HG03135 (cell line): ENCODE measurements around the gene TMEM128.
"Not testable (repeated sequence)": the region's sequence is repeated elsewhere in the genome, so short reads cannot be mapped to it uniquely, and the experiment has no call there.

ENCODE experiments used
- ATAC-seq: cut with Tn5 transposase; IDR thresholded peaks from one replicate; pipeline ENCODE4 v1.9.1; 2021; ENCODE audit warnings: mild to moderate bottlenecking, moderate library complexity; ENCODE audit not compliant: unreplicated experiment

TMEM128 gene

GRCh38 chr4:4248029-4248884 is at the start of gene TMEM128:
Gene TMEM128 (minus strand): TSS chr4:4248223. CDS start chr4:4248202, 21 bp downstream.
- peak; percentile 97 for ATAC-seq

GRCh38 chr4:4296283-4296846 is 48.3 kb upstream of the TMEM128 start:
- no peak for ATAC-seq

DNA sequence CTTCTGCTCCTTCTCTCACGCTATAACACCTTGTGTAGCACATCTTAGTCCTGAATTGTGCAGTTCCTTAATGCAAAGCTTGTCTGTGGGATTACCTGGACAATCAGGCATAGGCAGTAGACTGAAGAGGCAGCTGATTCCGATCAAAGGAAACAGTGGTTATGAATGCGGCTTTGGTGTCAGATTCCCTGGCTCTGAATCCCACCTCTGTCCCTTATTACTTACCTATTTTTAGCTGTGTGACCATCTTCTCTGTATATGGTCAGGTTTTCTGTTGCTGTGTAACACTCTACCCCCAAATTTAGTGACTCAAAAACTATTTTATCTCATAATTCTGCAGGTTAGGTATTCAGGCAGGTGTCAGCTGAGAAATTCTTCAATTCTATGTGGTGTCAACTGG is 45.3 kb upstream of the TMEM128 start:
- no peak for ATAC-seq

- ATAC-seq: peak; percentile 87
These were observed 42.2 kb upstream of the TMEM128 start, which contains the start of the genes LYAR and ZBTB49 for GRCh38 chr4:4289941-4290850. Gene LYAR (minus strand): TSS chr4:4290154. CDS start chr4:4283742, 6,412 bp downstream. Gene ZBTB49 (plus strand): TSS chr4:4290251. CDS start chr4:4299946, 9,695 bp downstream.

GRCh38 chr4:4289597-4289940 is 41.5 kb upstream of the TMEM128 start:
- ATAC-seq: peak; percentile 25

DNA sequence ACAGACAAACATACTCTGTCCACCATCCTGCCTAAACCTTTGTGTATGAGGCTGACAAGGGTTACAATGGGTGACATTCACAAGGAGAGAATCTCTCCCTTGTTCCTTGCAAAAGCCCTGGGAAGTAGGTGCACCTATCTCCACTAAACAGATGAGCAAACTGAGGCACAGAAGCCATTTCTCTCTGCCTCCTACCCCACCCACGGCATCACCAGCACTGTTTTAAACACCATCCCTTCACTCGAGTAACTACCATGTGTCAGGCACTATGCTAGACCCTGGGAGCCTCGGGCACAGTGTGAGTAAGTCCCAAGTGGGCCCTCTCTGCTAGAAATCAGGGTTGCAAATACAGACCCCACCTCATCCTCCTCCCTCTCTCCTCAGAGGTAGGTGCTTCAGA is 41.0 kb upstream of the TMEM128 start:
- ATAC-seq: no peak

GRCh38 chr4:4288098-4288497 is 40.1 kb upstream of the TMEM128 start:
- ATAC-seq: no peak

DNA sequence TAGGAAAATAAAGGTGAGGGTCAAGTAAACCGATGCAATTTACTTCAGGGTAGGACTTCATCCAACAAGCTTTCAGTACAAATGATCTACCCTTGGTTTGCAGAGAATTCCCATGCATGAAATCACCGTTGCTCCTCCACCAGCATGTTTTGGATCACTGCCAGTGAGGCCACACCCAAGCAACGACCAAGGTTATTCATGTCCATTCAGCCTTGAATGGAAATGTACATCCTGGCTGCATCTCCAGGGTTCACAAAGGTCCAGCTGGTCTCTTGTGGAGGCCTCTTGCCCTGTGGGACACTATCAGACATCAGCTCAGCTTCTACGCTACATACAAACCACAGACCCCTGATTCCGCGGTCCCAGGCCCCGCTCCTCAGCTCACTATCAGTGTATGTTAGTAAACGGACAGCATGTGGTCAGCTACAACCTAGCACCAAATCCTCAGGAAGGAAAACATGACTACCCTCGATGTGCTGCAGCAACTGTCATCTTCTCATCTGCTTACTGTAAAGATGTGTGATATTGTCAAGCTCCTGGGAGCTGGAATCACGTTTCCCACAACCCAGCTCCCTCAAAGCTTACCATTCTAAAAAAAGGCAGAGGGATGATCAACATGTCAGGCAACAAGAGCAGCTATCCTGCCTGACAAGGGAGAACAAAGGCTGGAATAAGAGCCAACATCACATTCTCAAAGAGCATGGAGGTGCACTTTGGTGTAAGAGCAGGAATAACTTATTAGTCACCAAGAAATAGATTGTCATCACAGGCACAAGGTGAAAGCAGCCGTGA is 37.0 kb upstream of the TMEM128 start:
- no peak for ATAC-seq

DNA sequence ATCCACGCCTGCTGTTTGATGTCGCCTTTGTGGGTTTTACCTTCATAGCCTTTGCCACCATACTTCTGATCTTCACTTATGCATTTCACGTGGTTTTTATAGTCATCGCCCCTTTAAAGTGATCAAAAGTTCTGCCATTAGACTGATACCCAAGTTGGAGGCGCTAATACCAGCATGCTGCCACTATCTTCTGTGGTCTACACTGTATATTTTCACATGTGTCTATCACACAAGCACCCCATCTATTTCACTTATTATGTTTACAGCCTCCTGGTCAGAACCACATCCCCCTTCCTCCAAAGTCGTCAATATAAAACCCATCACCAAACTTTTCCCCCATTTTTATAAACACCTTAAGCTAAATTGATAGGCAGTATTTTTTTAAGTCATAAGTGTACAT is 33.8 kb upstream of the TMEM128 start:
- ATAC-seq: no peak

DNA sequence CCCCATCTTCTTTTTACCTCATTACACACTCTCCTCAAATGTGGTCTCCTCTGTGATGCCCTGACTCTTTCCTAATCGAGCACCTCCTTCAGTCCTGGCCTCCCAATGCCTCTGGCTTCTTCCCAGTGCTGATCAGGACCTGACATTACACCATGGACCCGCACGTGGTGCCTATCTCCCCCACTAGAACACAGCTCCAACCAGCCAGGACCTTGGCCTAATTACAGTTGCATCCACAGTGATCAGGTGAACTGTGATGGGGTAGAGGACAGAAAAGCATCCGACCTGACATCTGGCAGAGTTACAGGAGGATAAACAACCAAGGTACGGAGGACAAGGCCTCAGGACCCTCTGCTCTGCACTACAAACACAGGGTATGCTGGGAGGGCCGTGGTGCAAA is 29.5 kb upstream of the TMEM128 start:
- ATAC-seq: no peak

- no peak for ATAC-seq
These were observed 26.2 kb upstream of the TMEM128 start for GRCh38 chr4:4274226-4274625.

DNA sequence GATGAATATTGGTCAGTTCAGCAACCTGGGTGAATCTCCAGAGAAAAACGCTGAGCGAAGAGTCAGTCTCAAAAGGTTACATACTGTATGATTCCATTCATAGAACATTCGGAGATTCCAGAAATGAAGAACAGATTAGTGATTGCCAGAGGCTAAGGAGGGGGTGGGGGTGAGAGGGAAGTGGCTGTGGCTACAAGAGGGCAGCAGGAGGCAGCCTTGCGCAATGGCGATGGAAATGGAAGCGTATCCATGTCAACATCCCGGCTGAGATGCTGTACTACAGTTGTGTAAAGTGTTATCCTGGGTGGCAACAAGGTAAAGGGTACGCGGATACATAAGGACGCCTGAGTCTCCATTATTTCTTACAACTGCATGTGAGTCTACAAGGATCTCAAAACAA is 23.9 kb upstream of the TMEM128 start:
- no peak for ATAC-seq

- ATAC-seq: no peak
These were observed 22.5 kb upstream of the TMEM128 start for GRCh38 chr4:4270529-4270928.

GRCh38 chr4:4269856-4270255 is 21.8 kb upstream of the TMEM128 start:
- no peak for ATAC-seq

- no peak for ATAC-seq
These were observed 21.3 kb upstream of the TMEM128 start for GRCh38 chr4:4269331-4269731.

- no peak for ATAC-seq
These were observed 20.8 kb upstream of the TMEM128 start for GRCh38 chr4:4268776-4269175.

DNA sequence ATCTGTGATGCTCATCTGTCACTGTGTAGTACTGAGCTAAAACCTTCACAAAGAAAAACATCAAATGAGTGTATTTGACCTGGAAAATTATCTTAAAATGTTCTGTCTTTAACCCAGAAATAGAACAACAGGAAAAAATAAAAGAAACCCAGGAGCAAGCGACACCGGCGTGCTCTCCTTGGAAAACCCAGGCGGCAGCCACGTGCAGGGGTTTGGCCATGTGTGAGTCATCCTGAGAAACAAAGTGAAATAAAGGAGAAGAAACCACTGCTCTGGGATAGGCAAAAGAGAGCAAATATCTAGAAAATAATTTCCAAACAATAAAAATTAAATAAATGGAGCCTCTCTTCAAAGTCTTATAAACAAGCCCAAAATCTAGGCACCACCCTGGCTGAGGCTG is 20.0 kb upstream of the TMEM128 start:
- ATAC-seq: no peak

DNA sequence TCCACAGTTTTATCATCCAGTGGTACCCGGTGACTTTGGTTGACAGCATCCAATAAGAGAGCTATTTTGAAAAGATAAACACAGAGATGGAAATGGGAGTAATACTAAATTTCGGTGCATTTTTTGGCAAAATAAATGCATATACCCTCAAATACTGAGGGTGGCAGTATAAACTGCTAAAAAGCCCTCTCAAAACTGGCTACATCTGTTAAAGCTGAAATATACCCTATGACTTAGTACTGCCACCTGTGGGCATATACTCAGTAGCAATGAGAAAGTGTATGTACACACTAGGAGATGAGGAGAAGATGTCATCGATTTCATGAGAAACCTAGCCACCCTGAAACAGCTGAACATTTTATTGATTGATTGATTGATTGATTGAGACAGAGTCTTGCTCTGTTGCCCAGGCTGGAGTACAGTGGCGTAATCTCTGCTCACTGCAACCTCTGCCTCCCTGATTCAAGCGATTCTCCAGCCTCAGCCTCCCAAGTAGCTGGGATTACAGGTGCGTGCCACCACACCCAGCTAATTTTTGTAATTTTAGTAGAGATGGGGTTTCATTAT is 12.2 kb upstream of the TMEM128 start:
- peak; percentile 69 for ATAC-seq

DNA sequence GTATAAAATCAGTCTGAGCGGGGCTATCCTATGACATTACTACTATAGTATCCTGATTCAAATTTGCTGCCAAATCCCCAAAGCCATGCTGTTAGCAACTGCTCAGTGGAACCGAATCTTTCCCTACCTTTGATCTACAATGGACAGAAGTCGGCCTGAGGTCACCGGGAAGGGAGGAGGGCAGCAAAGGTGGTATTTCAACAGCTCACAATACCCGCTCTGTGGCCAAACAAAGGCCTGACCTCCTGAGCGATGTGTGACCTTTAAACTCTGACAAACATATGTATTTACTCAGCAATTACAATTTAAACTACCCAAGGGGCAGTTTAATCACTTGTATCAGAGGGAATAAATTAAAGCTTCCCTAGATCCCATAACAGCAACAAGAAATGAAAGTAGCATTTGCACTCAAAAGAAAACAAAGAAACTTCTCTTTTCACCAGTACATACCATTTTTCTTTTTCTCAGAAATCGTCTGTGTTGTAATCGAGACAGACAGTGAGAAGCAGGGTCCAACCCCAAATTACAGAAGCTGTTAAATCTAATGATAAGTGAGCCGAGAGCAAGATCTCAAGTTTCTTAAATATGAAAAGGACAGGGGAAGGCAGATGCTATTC is 11.6 kb upstream of the TMEM128 start:
- no peak for ATAC-seq

- not testable (repeated sequence) for ATAC-seq
These were observed 9.7 kb upstream of the TMEM128 start for GRCh38 chr4:4257705-4258104.
